ENCODE measurements around the gene SF3B6.

SF3B6 gene

DNA sequence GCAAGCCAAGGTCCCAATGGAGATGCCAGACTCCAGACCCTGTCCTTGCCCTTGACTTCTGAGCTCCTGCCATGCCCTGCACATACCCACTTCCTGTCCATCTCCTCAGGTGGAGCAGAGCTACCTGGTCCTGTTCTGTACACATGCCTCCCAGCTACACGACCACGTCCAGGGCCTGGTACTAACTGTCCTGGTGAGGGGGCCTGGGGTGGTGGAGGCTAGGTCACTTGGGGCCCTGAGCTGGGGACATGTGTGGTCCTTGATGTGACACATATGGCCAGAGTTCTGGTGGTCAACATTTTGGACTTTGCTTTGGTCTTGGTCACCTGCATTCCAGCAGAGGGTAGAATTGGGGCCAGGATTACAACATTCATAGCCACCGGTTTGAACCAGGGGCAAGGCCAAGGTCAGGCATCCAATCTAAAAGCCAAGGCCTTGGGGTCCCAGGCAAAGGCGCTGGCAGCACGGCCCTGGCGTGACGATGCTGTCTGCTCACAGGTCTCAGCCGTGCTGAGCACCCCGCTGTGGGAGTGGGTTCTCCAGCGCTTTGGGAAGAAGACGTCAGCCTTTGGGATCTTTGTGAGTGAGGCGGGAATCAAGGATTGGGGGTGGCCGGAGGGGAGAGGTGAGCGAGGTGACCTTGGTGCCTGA is 53.7 kb downstream of the SF3B6 start:
- TF ChIP-seq GABPA (IDR thresholded peaks at IDR 0.05; ENCODE audit: low read depth) = no peak
- TF ChIP-seq, protein P1, sequence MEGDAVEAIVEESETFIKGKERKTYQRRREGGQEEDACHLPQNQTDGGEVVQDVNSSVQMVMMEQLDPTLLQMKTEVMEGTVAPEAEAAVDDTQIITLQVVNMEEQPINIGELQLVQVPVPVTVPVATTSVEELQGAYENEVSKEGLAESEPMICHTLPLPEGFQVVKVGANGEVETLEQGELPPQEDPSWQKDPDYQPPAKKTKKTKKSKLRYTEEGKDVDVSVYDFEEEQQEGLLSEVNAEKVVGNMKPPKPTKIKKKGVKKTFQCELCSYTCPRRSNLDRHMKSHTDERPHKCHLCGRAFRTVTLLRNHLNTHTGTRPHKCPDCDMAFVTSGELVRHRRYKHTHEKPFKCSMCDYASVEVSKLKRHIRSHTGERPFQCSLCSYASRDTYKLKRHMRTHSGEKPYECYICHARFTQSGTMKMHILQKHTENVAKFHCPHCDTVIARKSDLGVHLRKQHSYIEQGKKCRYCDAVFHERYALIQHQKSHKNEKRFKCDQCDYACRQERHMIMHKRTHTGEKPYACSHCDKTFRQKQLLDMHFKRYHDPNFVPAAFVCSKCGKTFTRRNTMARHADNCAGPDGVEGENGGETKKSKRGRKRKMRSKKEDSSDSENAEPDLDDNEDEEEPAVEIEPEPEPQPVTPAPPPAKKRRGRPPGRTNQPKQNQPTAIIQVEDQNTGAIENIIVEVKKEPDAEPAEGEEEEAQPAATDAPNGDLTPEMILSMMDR (IDR thresholded peaks at IDR 0.05; ENCODE audit: insufficient read depth, low read length) = no peak
- TF ChIP-seq, protein P2, sequence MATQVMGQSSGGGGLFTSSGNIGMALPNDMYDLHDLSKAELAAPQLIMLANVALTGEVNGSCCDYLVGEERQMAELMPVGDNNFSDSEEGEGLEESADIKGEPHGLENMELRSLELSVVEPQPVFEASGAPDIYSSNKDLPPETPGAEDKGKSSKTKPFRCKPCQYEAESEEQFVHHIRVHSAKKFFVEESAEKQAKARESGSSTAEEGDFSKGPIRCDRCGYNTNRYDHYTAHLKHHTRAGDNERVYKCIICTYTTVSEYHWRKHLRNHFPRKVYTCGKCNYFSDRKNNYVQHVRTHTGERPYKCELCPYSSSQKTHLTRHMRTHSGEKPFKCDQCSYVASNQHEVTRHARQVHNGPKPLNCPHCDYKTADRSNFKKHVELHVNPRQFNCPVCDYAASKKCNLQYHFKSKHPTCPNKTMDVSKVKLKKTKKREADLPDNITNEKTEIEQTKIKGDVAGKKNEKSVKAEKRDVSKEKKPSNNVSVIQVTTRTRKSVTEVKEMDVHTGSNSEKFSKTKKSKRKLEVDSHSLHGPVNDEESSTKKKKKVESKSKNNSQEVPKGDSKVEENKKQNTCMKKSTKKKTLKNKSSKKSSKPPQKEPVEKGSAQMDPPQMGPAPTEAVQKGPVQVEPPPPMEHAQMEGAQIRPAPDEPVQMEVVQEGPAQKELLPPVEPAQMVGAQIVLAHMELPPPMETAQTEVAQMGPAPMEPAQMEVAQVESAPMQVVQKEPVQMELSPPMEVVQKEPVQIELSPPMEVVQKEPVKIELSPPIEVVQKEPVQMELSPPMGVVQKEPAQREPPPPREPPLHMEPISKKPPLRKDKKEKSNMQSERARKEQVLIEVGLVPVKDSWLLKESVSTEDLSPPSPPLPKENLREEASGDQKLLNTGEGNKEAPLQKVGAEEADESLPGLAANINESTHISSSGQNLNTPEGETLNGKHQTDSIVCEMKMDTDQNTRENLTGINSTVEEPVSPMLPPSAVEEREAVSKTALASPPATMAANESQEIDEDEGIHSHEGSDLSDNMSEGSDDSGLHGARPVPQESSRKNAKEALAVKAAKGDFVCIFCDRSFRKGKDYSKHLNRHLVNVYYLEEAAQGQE (IDR thresholded peaks at IDR 0.05; ENCODE audit: insufficient replicate concordance, low read depth) = no peak
- no peak for TF ChIP-seq SPI1 (IDR thresholded peaks at IDR 0.05; ENCODE audit: borderline replicate concordance, low read depth)
- TF ChIP-seq POLR2AphosphoS5 (IDR thresholded peaks at IDR 0.05; ENCODE audit: low read depth) = no peak
- no peak overlapping the region for H3K27ac ChIP-seq (replicated peaks)
- DNase-seq (ENCODE audit: low read depth in 1 of 2, low spot score in 1 of 2) = no peak
- no peak overlapping the region for H3K4me3 ChIP-seq (replicated peaks; ENCODE audit: insufficient read depth, low read length)
- H3K27me3 ChIP-seq (ENCODE audit: insufficient read depth, poor library complexity, severe bottlenecking) = no peaks in the 10 kb centered on the region

DNA sequence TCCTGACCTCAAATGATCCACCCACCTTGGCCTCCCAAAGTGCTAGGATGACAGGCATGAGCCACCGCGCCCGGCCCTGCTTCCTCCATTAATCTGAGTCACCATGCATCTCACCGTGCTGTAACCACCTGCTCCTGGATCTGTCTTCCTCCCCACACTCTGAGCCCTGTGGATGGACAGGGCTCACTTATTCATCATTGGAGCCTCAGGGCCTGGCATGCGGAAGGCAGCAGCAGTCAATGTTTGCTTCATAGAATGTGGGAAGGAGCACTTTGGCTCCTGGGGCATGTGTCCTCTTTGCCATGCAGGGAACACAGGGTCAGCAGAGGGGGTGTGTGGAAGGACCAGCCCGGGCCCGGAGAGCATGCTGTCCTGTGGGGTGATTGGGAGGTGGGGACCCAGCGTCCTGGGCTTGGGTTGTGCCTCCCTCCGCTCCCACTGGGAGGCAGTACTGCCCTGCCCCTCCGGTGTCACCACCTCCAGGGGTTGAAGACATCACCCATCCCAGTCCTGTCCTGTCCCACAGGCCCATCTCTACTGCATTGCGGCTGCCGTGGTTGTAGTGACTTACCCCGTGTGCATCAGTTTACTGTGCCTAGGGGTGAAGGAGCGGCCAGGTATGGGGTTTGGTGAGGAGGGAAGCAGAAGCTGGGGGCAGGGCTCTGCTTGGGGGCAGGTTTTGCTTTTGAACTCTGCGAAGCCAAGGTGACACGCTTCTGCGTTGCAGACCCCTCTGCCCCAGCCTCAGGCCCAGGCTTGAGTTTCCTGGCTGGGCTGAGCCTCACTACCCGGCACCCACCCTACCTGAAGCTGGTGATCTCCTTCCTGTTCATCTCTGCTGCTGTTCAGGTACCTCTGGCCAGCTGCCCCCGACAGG is 54.8 kb downstream of the SF3B6 start:
- Histone ChIP-seq H3K27me3 (ENCODE audit: insufficient read depth, poor library complexity, severe bottlenecking) (no peaks in the 10 kb centered on the region), H3K27ac (replicated peaks) (no peak overlapping the region), H3K4me3 (replicated peaks; ENCODE audit: insufficient read depth, low read length) (no peak overlapping the region)
- TF ChIP-seq, protein P2 (IDR thresholded peaks at IDR 0.05; ENCODE audit: insufficient replicate concordance, low read depth) = no peak
- TF ChIP-seq SPI1 (IDR thresholded peaks at IDR 0.05; ENCODE audit: borderline replicate concordance, low read depth) = no peak
- TF ChIP-seq, protein P1 (IDR thresholded peaks at IDR 0.05; ENCODE audit: insufficient read depth, low read length) = peak; percentile 16
- no peak for TF ChIP-seq POLR2AphosphoS5 (IDR thresholded peaks at IDR 0.05; ENCODE audit: low read depth)
- TF ChIP-seq GABPA (IDR thresholded peaks at IDR 0.05; ENCODE audit: low read depth) = no peak
- DNase-seq (ENCODE audit: low read depth in 1 of 2, low spot score in 1 of 2) = peak in 1 of 2 experiments; percentile 35

DNA sequence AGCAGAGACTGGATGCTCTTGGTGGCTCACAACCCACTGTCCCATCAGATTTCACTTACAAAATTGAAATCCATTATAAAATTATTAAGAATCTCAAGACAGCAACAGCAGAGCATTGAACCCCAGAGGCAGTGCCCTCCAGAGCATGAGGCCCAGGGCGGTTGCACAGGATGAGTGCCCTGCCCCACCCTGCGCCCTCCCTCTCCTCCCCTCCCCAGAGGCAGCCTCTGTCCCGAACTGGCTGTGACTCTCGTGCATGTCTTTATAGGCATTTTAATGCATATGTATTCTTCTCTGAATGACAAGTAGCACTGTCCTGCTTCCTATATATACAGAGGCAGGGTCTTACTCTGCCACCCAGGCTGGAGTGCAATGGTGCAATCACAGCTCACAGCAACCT is 55.9 kb downstream of the SF3B6 start:
- Histone ChIP-seq H3K27me3 (ENCODE audit: insufficient read depth, poor library complexity, severe bottlenecking) (no peaks in the 10 kb centered on the region), H3K4me3 (replicated peaks; ENCODE audit: insufficient read depth, low read length) (no peak overlapping the region), H3K27ac (replicated peaks) (no peak overlapping the region)
- TF ChIP-seq GABPA (IDR thresholded peaks at IDR 0.05; ENCODE audit: low read depth) (no peak), SPI1 (IDR thresholded peaks at IDR 0.05; ENCODE audit: borderline replicate concordance, low read depth) (no peak), POLR2AphosphoS5 (IDR thresholded peaks at IDR 0.05; ENCODE audit: low read depth) (no peak)
- TF ChIP-seq, protein P2 (IDR thresholded peaks at IDR 0.05; ENCODE audit: insufficient replicate concordance, low read depth) = no peak
- TF ChIP-seq, protein P1 (IDR thresholded peaks at IDR 0.05; ENCODE audit: insufficient read depth, low read length) = no peak
- DNase-seq (ENCODE audit: low read depth in 1 of 2, low spot score in 1 of 2) = no peak

All from HL-60 (cell line).